GM23338 (cell line): Measurements from ENCODE around the gene ZNF740.
A peak's percentile ranks its signal among the peaks of the same experiment; 100 is the strongest.

Source experiments
- STAT1 ChIP-seq: IDR thresholded peaks from one replicate; pipeline ENCODE4 v1.6.1; 2016; ENCODE audit warnings: antibody characterized with exemption; ENCODE audit not compliant: unreplicated experiment
- TF ChIP-seq, protein P1 (sequence below), 2 experiments: fragments of 200-600 bp in 1 of 2; sonication (generic) in 1 of 2; conservative IDR thresholded peaks; 2 replicates each; pipeline versions ENCODE4 v1.5.1 to v1.6.1; 2016 to 2017; ENCODE audit warnings: antibody characterized with exemption in 2 of 2, low read depth in 2 of 2, mild to moderate bottlenecking in 2 of 2, moderate library complexity in 1 of 2

GRCh38 chr12:53180931-53181645 lies 566 bp downstream of the ZNF740 start:
- TF ChIP-seq, protein P1, sequence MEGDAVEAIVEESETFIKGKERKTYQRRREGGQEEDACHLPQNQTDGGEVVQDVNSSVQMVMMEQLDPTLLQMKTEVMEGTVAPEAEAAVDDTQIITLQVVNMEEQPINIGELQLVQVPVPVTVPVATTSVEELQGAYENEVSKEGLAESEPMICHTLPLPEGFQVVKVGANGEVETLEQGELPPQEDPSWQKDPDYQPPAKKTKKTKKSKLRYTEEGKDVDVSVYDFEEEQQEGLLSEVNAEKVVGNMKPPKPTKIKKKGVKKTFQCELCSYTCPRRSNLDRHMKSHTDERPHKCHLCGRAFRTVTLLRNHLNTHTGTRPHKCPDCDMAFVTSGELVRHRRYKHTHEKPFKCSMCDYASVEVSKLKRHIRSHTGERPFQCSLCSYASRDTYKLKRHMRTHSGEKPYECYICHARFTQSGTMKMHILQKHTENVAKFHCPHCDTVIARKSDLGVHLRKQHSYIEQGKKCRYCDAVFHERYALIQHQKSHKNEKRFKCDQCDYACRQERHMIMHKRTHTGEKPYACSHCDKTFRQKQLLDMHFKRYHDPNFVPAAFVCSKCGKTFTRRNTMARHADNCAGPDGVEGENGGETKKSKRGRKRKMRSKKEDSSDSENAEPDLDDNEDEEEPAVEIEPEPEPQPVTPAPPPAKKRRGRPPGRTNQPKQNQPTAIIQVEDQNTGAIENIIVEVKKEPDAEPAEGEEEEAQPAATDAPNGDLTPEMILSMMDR (conservative IDR thresholded peaks at IDR 0.05; ENCODE audit: low read depth in 2 of 2): 0 out of 4 replicates have a peak, but pooled peaks of 1 of the 2 experiments have one; percentile 0
- no peak for TF ChIP-seq STAT1
